Spleen (tissue), 11 donors: ENCODE results near the gene CPE. TPM values are rescaled to one million over a fixed set of nuclear protein-coding genes. Genes with fewer than 3 reads are reported as not detected.

Experiments
- DNase-seq: peaks from one replicate; pipeline ENCODE4 v3.0.0-alpha.2; 2020
- H3K27ac ChIP-seq, 8 donors: fragments of 200-600 bp; sonication (generic) in 7 of 8; 1 replicate in 4 of 8; 2 replicates in 4 of 8; pipeline versions ENCODE4 v1.5.0 to v1.8.0; 2016 to 2021; ENCODE audit warnings: inconsistent platforms in 4 of 8, mild to moderate bottlenecking in 4 of 8, moderate library complexity in 1 of 8
- H3K27me3 ChIP-seq, 7 donors: fragments of 200-600 bp; sonication (generic) in 6 of 7; replicated peaks in 1 of 7; 1 replicate in 4 of 7; 2 replicates in 3 of 7; pipeline versions ENCODE4 v1.5.0 to v1.8.0; 2016 to 2021; ENCODE audit warnings: inconsistent platforms in 3 of 7, mild to moderate bottlenecking in 1 of 7
- H3K36me3 ChIP-seq, 6 donors: fragments of 200-600 bp; sonication (generic) in 5 of 6; 1 replicate in 4 of 6; 2 replicates in 2 of 6; pipeline versions ENCODE4 v1.5.0 to v1.8.0; 2016 to 2021; ENCODE audit warnings: inconsistent platforms in 2 of 6
- H3K4me1 ChIP-seq, 6 donors: fragments of 200-600 bp; sonication (generic) in 5 of 6; 1 replicate in 3 of 6; 2 replicates in 3 of 6; pipeline versions ENCODE4 v1.5.0 to v1.8.0; 2016 to 2021; ENCODE audit warnings: inconsistent platforms in 3 of 6
- H3K4me3 ChIP-seq, 8 donors: fragments of 200-600 bp; sonication (generic) in 7 of 8; 1 replicate in 4 of 8; 2 replicates in 4 of 8; pipeline versions ENCODE4 v1.5.0 to v1.8.0; 2016 to 2021; ENCODE audit warnings: inconsistent platforms in 4 of 8, mild to moderate bottlenecking in 4 of 8, moderate library complexity in 2 of 8
- H3K9me3 ChIP-seq, 8 donors: fragments of 200-600 bp; sonication (generic) in 7 of 8; 1 replicate in 4 of 8; 2 replicates in 4 of 8; pipeline versions ENCODE4 v1.5.0 to v1.8.0; 2016 to 2021; ENCODE audit warnings: inconsistent platforms in 4 of 8
- POLR2A ChIP-seq, 3 donors: fragments of 450-650 bp; IDR thresholded peaks; one replicate each; pipeline ENCODE4 v1.5.1; 2017; ENCODE audit warnings: antibody characterized with exemption in 3 of 3, mild to moderate bottlenecking in 1 of 3
- POLR2AphosphoS5 ChIP-seq, 3 donors: sonication (generic); formaldehyde crosslinking; IDR thresholded peaks; one replicate each; pipeline ENCODE4 v1.5.1; 2017; ENCODE audit warnings: antibody characterized with exemption in 3 of 3
- WGBS, 5 donors: extraction: QIAGEN DNeasy Blood & Tissue Kit in 3 of 5; methylation state at CpG; one replicate each; pipeline versions ENCODE4 v1.1.5 to v1.1.7; 2013 to 2018; 5-methylcytosine and 5-hydroxymethylcytosine counted together
- intact Hi-C: fragments of 100-400 bp; cut with DNase I; formaldehyde crosslinking; loops from one replicate; pipeline ENCODE4 v1.15.0; 2023; ENCODE audit warnings: low total_unique reads
- polyA plus RNA-seq, 3 donors: library from polyadenylated mRNA; stranded (reverse); fragments of 200-250 nt; gene quantifications; one replicate each; pipeline ENCODE4 v1.2.1, GENCODE V29; 2013
- total RNA-seq, 7 donors: library from RNA; depleted of rRNA in 3 of 7; stranded (reverse); fragments of >200 nt in 3 of 7; fragmentation: NEBNext Ultra II Directional in 4 of 7; extraction: Animal tissue kit (Norgen Biotek cat#: 25700) in 4 of 7; gene quantifications; one replicate each; pipeline versions ENCODE4 v1.1.0 to v1.2.1, GENCODE V29; 2016 to 2021
- TF ChIP-seq, protein P1 (sequence below), 11 experiments: fragments of 200-600 bp in 7 of 11; fragments of 450-650 bp in 4 of 11; sonication (generic) in 4 of 11; IDR thresholded peaks in 8 of 11; conservative IDR thresholded peaks in 3 of 11; 1 replicate in 7 of 11; 2 replicates in 4 of 11; pipeline versions ENCODE4 v1.4.0 to v1.8.0; 2016 to 2021; ENCODE audit warnings: antibody characterized with exemption in 11 of 11, inconsistent platforms in 4 of 11, mild to moderate bottlenecking in 1 of 11
- donor health status: healthy with polysubstance abuse.
- donor health status: DM: no; HTN: no; CAD: no; lungs with moderate emphysema.
- donor health status: DM: no; HTN: no; CAD: no.
- donor health status: Bipolar disorder and iron deficiency.
- donor health status: healthy.
- donor health status: DM: no; HTN: no; CAD: no.
- donor health status: DM: yes; HTN: yes; CAD: no.

CPE gene
- total and polyA plus RNA-seq, 10 donors: 1.5 to 9.8 (median 6.2) TPM

DNA sequence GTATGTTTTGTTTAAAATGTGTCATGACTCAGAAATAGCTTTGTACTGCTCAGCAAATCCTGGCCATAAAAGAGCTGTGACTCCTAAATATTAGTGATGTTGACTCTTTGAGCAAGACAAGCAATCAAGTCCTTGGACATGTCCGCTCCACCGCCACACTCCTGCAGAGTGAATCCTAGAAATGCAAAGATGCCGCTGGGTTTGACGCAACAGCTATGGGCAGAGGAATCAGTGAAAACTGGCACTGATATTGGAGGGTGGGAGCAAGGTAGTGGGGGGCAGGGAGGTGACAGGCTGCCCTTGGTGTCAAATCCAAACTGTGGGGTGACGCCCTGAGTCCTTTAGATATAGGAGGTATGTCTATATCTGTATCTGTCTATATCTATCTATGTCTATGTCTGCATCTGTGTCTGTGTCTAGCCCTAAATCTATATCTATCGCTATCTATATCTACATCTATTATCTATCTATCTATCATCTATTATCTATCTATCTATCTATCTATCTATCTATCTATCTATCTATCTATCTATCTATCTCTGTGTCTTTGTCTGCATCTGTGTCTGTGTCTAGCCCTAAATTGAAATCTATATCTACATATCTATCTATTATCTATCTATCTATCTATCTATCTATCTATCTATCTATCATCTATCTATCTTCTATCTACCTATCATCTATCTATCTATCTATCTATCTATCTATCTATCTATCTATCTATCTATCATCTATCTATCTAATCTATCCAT, 129.7 kb downstream of the CPE start:
- no peak overlapping the region for H3K27ac ChIP-seq
- intact Hi-C loops: no loop called here
- peaks cover 0 to 6% (median 0%) of the 10 kb centered on the region in 7 donors for H3K27me3 ChIP-seq
- no peak for DNase-seq
- H3K4me3 ChIP-seq: no peak overlapping the region
- H3K36me3 ChIP-seq: no peaks in the 10 kb centered on the region
- 92 to 98% (median 96%) methylated on average over 6 of the region's 6 CpGs for WGBS, 5 donors
- H3K9me3 ChIP-seq: no peaks in the 10 kb centered on the region
- H3K4me1 ChIP-seq: no peaks in the 10 kb centered on the region
- TF ChIP-seq POLR2A (IDR thresholded peaks at IDR 0.05) (no peak), POLR2AphosphoS5 (IDR thresholded peaks at IDR 0.05) (no peak)
- TF ChIP-seq, protein P1, sequence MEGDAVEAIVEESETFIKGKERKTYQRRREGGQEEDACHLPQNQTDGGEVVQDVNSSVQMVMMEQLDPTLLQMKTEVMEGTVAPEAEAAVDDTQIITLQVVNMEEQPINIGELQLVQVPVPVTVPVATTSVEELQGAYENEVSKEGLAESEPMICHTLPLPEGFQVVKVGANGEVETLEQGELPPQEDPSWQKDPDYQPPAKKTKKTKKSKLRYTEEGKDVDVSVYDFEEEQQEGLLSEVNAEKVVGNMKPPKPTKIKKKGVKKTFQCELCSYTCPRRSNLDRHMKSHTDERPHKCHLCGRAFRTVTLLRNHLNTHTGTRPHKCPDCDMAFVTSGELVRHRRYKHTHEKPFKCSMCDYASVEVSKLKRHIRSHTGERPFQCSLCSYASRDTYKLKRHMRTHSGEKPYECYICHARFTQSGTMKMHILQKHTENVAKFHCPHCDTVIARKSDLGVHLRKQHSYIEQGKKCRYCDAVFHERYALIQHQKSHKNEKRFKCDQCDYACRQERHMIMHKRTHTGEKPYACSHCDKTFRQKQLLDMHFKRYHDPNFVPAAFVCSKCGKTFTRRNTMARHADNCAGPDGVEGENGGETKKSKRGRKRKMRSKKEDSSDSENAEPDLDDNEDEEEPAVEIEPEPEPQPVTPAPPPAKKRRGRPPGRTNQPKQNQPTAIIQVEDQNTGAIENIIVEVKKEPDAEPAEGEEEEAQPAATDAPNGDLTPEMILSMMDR (IDR thresholded peaks at IDR 0.05 in 8 of 11, conservative IDR thresholded peaks at IDR 0.05 in 3 of 11): no peak

DNA sequence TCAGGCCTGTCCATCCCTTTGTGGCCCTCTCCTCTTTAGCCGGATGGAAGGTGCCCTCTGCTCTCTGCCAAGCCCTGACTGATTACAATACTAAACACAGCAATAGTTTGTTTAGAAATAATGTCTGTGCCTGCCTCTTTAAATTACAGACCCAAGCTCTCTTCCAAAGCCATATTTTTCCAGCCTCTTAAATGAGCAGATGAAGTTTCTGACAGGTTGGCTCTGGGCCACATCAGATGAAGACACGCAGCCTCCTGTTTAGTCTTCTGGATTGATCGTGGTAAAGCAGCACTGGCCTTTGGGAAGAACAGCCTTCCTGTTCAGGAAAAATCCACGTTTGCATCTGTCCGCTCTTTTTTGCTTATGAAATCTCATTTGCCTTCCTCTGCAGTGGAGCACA, 133.6 kb downstream of the CPE start:
- 43 to 63% (median 47%) methylated on average over 5 of the region's 5 CpGs for WGBS, 5 donors
- Histone ChIP-seq H3K36me3 (no peaks in the 10 kb centered on the region), H3K27me3 (peaks cover 0 to 22% (median 0%) of the 10 kb centered on the region in 7 donors), H3K9me3 (no peaks in the 10 kb centered on the region), H3K4me3 (no peak overlapping the region), H3K27ac (no peak overlapping the region), H3K4me1 (no peaks in the 10 kb centered on the region)
- no peak for DNase-seq
- intact Hi-C loops: no loop called here
- TF ChIP-seq POLR2AphosphoS5 (IDR thresholded peaks at IDR 0.05) (no peak), POLR2A (IDR thresholded peaks at IDR 0.05) (no peak)
- TF ChIP-seq, protein P1 (IDR thresholded peaks at IDR 0.05 in 8 of 11, conservative IDR thresholded peaks at IDR 0.05 in 3 of 11): no peak

DNA sequence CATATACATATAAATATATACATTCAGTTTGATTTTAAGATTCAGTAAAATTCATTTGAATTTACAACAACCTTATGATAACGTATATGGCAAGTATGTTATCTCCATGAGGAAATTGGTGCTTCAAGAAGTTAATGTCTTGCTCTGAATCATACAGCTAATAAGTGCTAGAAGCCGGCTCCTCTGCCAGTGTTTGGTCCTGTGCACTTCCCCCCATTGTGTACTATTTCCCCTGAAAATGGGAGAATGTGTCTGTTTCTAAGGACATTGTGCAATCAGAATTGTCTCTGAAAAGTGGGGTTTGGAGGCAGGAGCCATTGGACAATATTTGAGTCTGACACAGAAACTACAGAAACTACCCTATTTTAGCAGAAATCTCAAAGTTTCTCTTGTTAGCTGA, 135.9 kb downstream of the CPE start:
- Histone ChIP-seq H3K36me3 (no peaks in the 10 kb centered on the region), H3K9me3 (no peaks in the 10 kb centered on the region), H3K27ac (no peak overlapping the region), H3K27me3 (peaks cover 0 to 17% (median 0%) of the 10 kb centered on the region in 7 donors), H3K4me1 (no peaks in the 10 kb centered on the region), H3K4me3 (no peak overlapping the region)
- 69 to 84% (median 74%) methylated on average over 2 of the region's 2 CpGs for WGBS, 5 donors
- no peak for DNase-seq
- TF ChIP-seq POLR2AphosphoS5 (IDR thresholded peaks at IDR 0.05) (no peak), POLR2A (IDR thresholded peaks at IDR 0.05) (no peak)
- TF ChIP-seq, protein P1 (IDR thresholded peaks at IDR 0.05 in 8 of 11, conservative IDR thresholded peaks at IDR 0.05 in 3 of 11): no peak
- intact Hi-C loops: no loop called here

DNA sequence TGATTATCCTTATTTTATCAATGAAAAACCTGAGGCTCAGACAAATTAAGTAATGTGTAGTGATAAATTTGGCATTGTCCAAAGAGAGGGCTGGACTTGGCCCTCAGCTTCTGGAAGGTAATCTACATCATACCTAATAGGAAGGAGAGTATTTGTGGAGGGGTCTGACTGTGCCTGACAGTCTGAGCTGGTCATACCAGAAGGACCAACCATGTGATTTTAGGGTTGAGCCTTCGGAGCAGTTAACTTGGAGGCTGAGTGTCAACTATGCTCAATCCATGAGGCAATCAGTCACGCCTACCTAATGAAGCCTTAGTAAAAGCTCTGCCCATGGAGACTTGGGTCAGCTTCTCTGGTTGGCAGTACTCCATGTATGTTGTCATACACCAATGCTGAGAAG, 136.4 kb downstream of the CPE start:
- no peak for DNase-seq
- intact Hi-C loops: no loop called here
- Histone ChIP-seq H3K9me3 (no peaks in the 10 kb centered on the region), H3K27ac (no peak overlapping the region), H3K4me3 (no peak overlapping the region), H3K4me1 (no peaks in the 10 kb centered on the region), H3K36me3 (no peaks in the 10 kb centered on the region), H3K27me3 (peaks cover 0 to 17% (median 0%) of the 10 kb centered on the region in 7 donors)
- WGBS, 5 donors: 81 to 90% (median 87%) methylated on average over 2 of the region's 2 CpGs
- TF ChIP-seq POLR2A (IDR thresholded peaks at IDR 0.05): no peak
- TF ChIP-seq POLR2AphosphoS5 (IDR thresholded peaks at IDR 0.05): no peak
- TF ChIP-seq, protein P1 (IDR thresholded peaks at IDR 0.05 in 8 of 11, conservative IDR thresholded peaks at IDR 0.05 in 3 of 11): no peak
